ENCODE data around the gene APBA2. TPM values are rescaled to one million over a fixed set of nuclear protein-coding genes. Genes with fewer than 3 reads are reported as not detected.

The APBA2 gene
- total and polyA plus RNA-seq, 2 of the 13 experiments (the other 11 are each of a cell fraction or from before 2014, with no cell fraction given): 0.62 to 2.3 TPM

DNA sequence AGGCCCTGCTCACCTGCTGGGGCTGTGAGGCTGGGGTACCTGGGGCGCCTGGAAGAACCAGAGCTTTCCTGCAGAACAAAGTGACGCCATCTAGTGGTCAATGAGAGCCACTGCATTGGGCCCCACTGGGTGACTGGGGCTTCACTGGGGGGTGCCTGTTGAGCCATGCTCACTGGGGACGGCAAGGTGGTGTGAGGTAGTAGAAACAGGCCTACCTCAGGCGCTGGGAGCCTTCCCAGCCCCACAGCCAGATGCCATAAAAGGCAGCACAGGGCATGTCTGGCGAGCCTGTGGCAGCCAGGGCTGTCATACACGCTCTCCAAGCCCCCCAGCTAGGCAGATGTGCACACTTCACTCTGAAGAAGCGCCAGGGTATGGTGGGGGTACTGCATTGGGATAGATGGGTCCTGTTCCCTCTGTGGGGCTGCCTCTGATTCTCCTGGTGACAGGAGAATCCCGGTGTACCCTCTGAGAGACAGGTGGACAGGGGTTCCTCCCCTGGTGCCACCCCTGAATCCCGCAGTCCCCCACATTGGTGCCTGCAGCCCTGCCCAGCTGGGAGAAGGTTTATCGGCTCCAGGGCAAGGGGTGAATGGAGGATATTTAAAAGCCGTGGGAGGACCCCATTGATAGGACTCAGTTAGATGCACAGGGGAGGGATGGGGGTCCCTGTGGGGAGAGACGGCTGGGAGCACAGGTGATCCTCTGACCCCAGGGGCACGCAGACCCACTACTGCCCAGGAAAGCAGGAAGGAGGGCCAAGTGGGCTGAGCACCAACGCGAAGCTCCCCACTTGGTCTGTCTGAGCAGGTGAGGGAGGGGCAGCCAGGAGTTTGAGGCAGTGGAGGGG, 205.1 kb downstream of the APBA2 start:
- no peak overlapping the region for H3K9ac ChIP-seq (ENCODE audit: insufficient read depth, low read depth, low read length)
- no peaks in the 10 kb centered on the region for H3K79me2 ChIP-seq (ENCODE audit: insufficient read depth, low read length)
- in situ Hi-C loops (cut with HindIII; ENCODE audit: extremely low pct_ligation_motif_present, low pct_unique_long_range_greater_than_20kb) (no loop called here), intact Hi-C loops (cut with micrococcal nuclease; ENCODE audit: unreplicated experiment) (no loop called here)
- no peak overlapping the region for H2AFZ ChIP-seq (ENCODE audit: low read length)
- no peak overlapping the region for H3K27ac ChIP-seq (ENCODE audit: extremely low read length, insufficient read depth, low read length)
- no peaks in the 10 kb centered on the region for H3K36me3 ChIP-seq (replicated peaks in 1 of 2; ENCODE audit: control insufficient read depth in 1 of 2, insufficient read depth in 2 of 2, low read length in 2 of 2)
- no peak overlapping the region for H3K4me2 ChIP-seq (ENCODE audit: low read depth, low read length)
- peak; percentile 12 for DNase-seq (ENCODE audit: low spot score)
- 71% methylated on average over 7 of the region's 15 CpGs for WGBS (ENCODE audit: low lambda C conversion rate)
- POLR2A ChIA-PET: no interaction called here
- no peaks in the 10 kb centered on the region for H3K27me3 ChIP-seq (ENCODE audit: control insufficient read depth in 1 of 2, insufficient read depth in 2 of 2, low read length in 2 of 2)
- FAIRE-seq: no peak
- no peak overlapping the region for H3K4me3 ChIP-seq (replicated peaks in 1 of 3; ENCODE audit: insufficient read depth in 1 of 3, low read depth in 2 of 3, low read length in 3 of 3)
- no TSS peak for BruUV-seq (replicated peaks)
- H3K4me1 ChIP-seq (ENCODE audit: insufficient read depth, low read length): no peaks in the 10 kb centered on the region
- H3K9me3 ChIP-seq (ENCODE audit: low read length): no peaks in the 10 kb centered on the region
- peak; percentile 78 for ATAC-seq
- H4K20me1 ChIP-seq (ENCODE audit: insufficient read depth, low read length): no peaks in the 10 kb centered on the region
- CTCF ChIA-PET (ENCODE audit: low intra/inter-chr PET ratio, low total read pairs): no interaction called here
- TF ChIP-seq ZNF12 (CRISPR knock-in tag; IDR thresholded peaks at IDR 0.05): no peak
- TF ChIP-seq STAG1 (CRISPR knock-in tag; IDR thresholded peaks at IDR 0.05): 0 out of 2 replicates have a peak, but pooled peaks have one; percentile 20
- TF ChIP-seq, protein P1, sequence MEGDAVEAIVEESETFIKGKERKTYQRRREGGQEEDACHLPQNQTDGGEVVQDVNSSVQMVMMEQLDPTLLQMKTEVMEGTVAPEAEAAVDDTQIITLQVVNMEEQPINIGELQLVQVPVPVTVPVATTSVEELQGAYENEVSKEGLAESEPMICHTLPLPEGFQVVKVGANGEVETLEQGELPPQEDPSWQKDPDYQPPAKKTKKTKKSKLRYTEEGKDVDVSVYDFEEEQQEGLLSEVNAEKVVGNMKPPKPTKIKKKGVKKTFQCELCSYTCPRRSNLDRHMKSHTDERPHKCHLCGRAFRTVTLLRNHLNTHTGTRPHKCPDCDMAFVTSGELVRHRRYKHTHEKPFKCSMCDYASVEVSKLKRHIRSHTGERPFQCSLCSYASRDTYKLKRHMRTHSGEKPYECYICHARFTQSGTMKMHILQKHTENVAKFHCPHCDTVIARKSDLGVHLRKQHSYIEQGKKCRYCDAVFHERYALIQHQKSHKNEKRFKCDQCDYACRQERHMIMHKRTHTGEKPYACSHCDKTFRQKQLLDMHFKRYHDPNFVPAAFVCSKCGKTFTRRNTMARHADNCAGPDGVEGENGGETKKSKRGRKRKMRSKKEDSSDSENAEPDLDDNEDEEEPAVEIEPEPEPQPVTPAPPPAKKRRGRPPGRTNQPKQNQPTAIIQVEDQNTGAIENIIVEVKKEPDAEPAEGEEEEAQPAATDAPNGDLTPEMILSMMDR (CRISPR knock-in tag; IDR thresholded peaks at IDR 0.05): peak; percentile 49

DNA sequence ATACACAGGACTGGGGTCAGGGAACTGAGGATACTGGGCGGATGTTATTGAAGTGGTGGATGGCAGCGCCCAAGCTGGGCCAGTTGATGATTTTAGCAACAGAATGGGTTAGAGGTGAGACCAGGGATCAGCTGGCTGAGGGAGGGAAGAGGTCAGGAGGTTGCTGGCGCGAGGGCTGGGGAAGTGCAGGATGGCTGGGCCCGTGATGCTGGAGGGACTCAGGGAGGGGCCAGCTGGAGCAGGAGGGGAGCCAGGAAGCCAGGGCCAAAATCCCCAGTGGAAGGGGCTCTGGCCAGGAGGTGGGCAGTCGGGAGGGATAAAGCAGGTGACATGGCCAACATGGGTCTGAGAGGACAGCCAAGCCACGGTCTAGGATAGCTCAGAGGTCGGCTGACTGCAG, 205.9 kb downstream of the APBA2 start:
- H3K9ac ChIP-seq (ENCODE audit: insufficient read depth, low read depth, low read length): no peak overlapping the region
- ChIA-PET POLR2A (no interaction called here), CTCF (ENCODE audit: low intra/inter-chr PET ratio, low total read pairs) (no interaction called here)
- no peak overlapping the region for H3K27ac ChIP-seq (ENCODE audit: extremely low read length, insufficient read depth, low read length)
- 57% methylated on average over 8 of the region's 8 CpGs for WGBS (ENCODE audit: low lambda C conversion rate)
- in situ Hi-C loops (cut with HindIII; ENCODE audit: extremely low pct_ligation_motif_present, low pct_unique_long_range_greater_than_20kb) (no loop called here), intact Hi-C loops (cut with micrococcal nuclease; ENCODE audit: unreplicated experiment) (no loop called here)
- H4K20me1 ChIP-seq (ENCODE audit: insufficient read depth, low read length): no peaks in the 10 kb centered on the region
- DNase-seq (ENCODE audit: low spot score) (no peak), FAIRE-seq (no peak), ATAC-seq (no peak)
- no peaks in the 10 kb centered on the region for H3K9me3 ChIP-seq (ENCODE audit: low read length)
- H3K36me3 ChIP-seq (replicated peaks in 1 of 2; ENCODE audit: control insufficient read depth in 1 of 2, insufficient read depth in 2 of 2, low read length in 2 of 2): no peaks in the 10 kb centered on the region
- no peak overlapping the region for H3K4me2 ChIP-seq (ENCODE audit: low read depth, low read length)
- H3K4me1 ChIP-seq (ENCODE audit: insufficient read depth, low read length): no peaks in the 10 kb centered on the region
- BruUV-seq (replicated peaks): no TSS peak
- H3K79me2 ChIP-seq (ENCODE audit: insufficient read depth, low read length): no peaks in the 10 kb centered on the region
- no peak for TF ChIP-seq ZNF225 (CRISPR knock-in tag; IDR thresholded peaks at IDR 0.05)
- TF ChIP-seq ZNF678 (CRISPR knock-in tag; IDR thresholded peaks at IDR 0.05): no peak
- no peak overlapping the region for H2AFZ ChIP-seq (ENCODE audit: low read length)
- H3K4me3 ChIP-seq (replicated peaks in 1 of 3; ENCODE audit: insufficient read depth in 1 of 3, low read depth in 2 of 3, low read length in 3 of 3): no peak overlapping the region
- no peaks in the 10 kb centered on the region for H3K27me3 ChIP-seq (ENCODE audit: control insufficient read depth in 1 of 2, insufficient read depth in 2 of 2, low read length in 2 of 2)

Data from HepG2 (cell line).